ENCODE measurements around the gene FIGNL1. TPM values are rescaled to one million over a fixed set of nuclear protein-coding genes. Genes with fewer than 3 reads are reported as not detected.
"Not testable (repeated sequence)": the region's sequence is repeated elsewhere in the genome, so short reads cannot be mapped to it uniquely, and the experiment has no call there.

The FIGNL1 gene
- polyA plus RNA-seq, 3 donors, result 0.55 to 2.4 (median 1.8) TPM

DNA sequence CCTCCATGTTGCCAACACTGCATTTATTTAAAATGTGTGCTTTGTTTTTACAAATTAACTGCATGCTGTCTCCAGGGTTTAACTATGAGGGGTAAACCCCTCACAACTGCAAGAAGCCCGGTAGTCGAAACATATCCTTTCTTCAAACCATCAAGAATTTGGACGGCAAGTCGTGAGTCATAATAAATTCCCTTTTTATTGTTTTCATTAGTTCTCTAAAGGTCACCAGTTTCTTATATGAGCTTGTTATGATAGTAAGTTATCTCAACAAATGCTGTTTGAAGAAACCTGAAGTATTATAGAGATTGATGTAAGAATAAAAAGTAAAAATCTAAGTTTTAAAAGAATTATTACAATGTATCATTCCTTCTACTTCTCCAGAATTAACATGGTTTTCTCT is 12.2 kb upstream of the FIGNL1 start:
- no peaks in the 10 kb centered on the region for H3K79me2 ChIP-seq (ENCODE audit: insufficient read depth, low read length)
- Mint-ChIP-seq H3K36me3 (no peaks in the 10 kb centered on the region), H3K9me3 (peaks cover 0 to 7% (median 3%) of the 10 kb centered on the region in 7 donors), H3K27me3 (ENCODE audit: low read depth in 3 of 3) (peaks cover 1 to 5% (median 5%) of the 10 kb centered on the region in 3 donors), H3K4me3 (no peak overlapping the region), H3K27ac (no peak overlapping the region), H3K4me1 (peaks cover 2% of the 10 kb centered on the region)
- no CpG with 5 or more reads among the region's 4 CpGs for WGBS (ENCODE audit: insufficient coverage)
- H3K9ac ChIP-seq (ENCODE audit: insufficient read depth, low read length, poor library complexity, severe bottlenecking), result no peak overlapping the region
- H3K36me3 ChIP-seq (replicated peaks in 1 of 2; ENCODE audit: control insufficient read depth in 1 of 2, insufficient read depth in 2 of 2, low read length in 2 of 2), result no peaks in the 10 kb centered on the region
- no peaks in the 10 kb centered on the region for H4K20me1 ChIP-seq (ENCODE audit: insufficient read depth, low read length)
- no peaks in the 10 kb centered on the region for H3K9me3 ChIP-seq (replicated peaks in 1 of 2; ENCODE audit: control insufficient read depth in 1 of 2, insufficient read depth in 1 of 2, low read length in 2 of 2)
- intact Hi-C loops (cut with micrococcal nuclease), result no loop called here
- no peak for TF ChIP-seq CTCF (IDR thresholded peaks at IDR 0.05)
- no peaks in the 10 kb centered on the region for H3K27me3 ChIP-seq (ENCODE audit: control insufficient read depth in 2 of 2, insufficient read depth in 2 of 2, low read length in 2 of 2)
- H3K4me1 ChIP-seq (ENCODE audit: control insufficient read depth in 1 of 2, insufficient read depth in 2 of 2, low read length in 2 of 2), result peaks cover 0 to under 1% of the 10 kb centered on the region in 2 donors
- H3K27ac ChIP-seq (ENCODE audit: low read depth in 1 of 2, low read length in 2 of 2), result no peak overlapping the region
- DNase-seq, result no peak
- H2AFZ ChIP-seq (ENCODE audit: insufficient read depth, low read depth, low read length, poor library complexity, severe bottlenecking), result no peak overlapping the region
- no peak overlapping the region for H3K4me2 ChIP-seq (replicated peaks; ENCODE audit: extremely low read depth, low read length, poor library complexity, severe bottlenecking)
- no peak overlapping the region for H3K4me3 ChIP-seq (replicated peaks in 1 of 3; ENCODE audit: low read depth in 2 of 3, low read length in 3 of 3)

DNA sequence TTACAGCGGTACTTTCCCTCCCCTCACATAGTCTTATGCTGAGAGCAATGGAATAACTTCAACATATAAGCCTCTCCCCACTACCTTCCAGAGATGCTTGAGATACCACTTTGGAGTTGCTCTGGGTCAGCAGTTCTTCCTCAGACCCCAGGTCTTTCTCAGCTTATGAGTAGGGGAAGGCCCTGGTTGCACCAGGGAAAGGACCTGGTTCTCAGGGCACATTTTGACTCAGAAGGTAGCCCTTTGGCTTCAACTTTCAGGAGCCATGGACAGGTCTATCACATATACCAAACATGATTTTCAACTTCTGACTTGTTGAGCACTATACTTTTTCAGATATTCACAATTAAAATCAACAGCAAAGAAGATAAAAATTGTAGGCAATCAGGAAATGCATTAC is 11.5 kb upstream of the FIGNL1 start:
- intact Hi-C loops (cut with micrococcal nuclease), result no loop called here

GRCh38 chr7:50459183-50459582 is 9.0 kb upstream of the FIGNL1 start:
- intact Hi-C loops (cut with micrococcal nuclease); H3K4me2 ChIP-seq (replicated peaks; ENCODE audit: extremely low read depth, low read length, poor library complexity, severe bottlenecking); H3K27me3 ChIP-seq (ENCODE audit: control insufficient read depth in 2 of 2, insufficient read depth in 2 of 2, low read length in 2 of 2); H3K9ac ChIP-seq (ENCODE audit: insufficient read depth, low read length, poor library complexity, severe bottlenecking); H4K20me1 ChIP-seq (ENCODE audit: insufficient read depth, low read length); H3K9me3 ChIP-seq (replicated peaks in 1 of 2; ENCODE audit: control insufficient read depth in 1 of 2, insufficient read depth in 1 of 2, low read length in 2 of 2); H3K9me3 Mint-ChIP-seq; H3K27ac ChIP-seq (ENCODE audit: low read depth in 1 of 2, low read length in 2 of 2); H2AFZ ChIP-seq (ENCODE audit: insufficient read depth, low read depth, low read length, poor library complexity, severe bottlenecking); H3K27me3 Mint-ChIP-seq (ENCODE audit: low read depth in 3 of 3); DNase-seq; H3K36me3 Mint-ChIP-seq; H3K4me3 ChIP-seq (replicated peaks in 1 of 3; ENCODE audit: low read depth in 2 of 3, low read length in 3 of 3); H3K79me2 ChIP-seq (ENCODE audit: insufficient read depth, low read length); H3K36me3 ChIP-seq (replicated peaks in 1 of 2; ENCODE audit: control insufficient read depth in 1 of 2, insufficient read depth in 2 of 2, low read length in 2 of 2); H3K4me3 Mint-ChIP-seq: not testable (repeated sequence)
- H3K4me1 ChIP-seq (ENCODE audit: control insufficient read depth in 1 of 2, insufficient read depth in 2 of 2, low read length in 2 of 2), result peaks cover 10 to 11% of the 10 kb centered on the region in 2 donors
- WGBS (ENCODE audit: insufficient coverage), result no CpG with 5 or more reads among the region's 27 CpGs
- peak overlapping the region in 1 of 7 donors; percentile 10 for H3K27ac Mint-ChIP-seq
- peaks cover 14% of the 10 kb centered on the region for H3K4me1 Mint-ChIP-seq

More for the DNA sequence above, 11.5 kb upstream of the FIGNL1 start:
- Histone ChIP-seq H4K20me1 (ENCODE audit: insufficient read depth, low read length) (no peaks in the 10 kb centered on the region), H3K9me3 (replicated peaks in 1 of 2; ENCODE audit: control insufficient read depth in 1 of 2, insufficient read depth in 1 of 2, low read length in 2 of 2) (no peaks in the 10 kb centered on the region), H3K36me3 (replicated peaks in 1 of 2; ENCODE audit: control insufficient read depth in 1 of 2, insufficient read depth in 2 of 2, low read length in 2 of 2) (no peaks in the 10 kb centered on the region), H2AFZ (ENCODE audit: insufficient read depth, low read depth, low read length, poor library complexity, severe bottlenecking) (no peak overlapping the region), H3K27ac (ENCODE audit: low read depth in 1 of 2, low read length in 2 of 2) (no peak overlapping the region), H3K4me3 (replicated peaks in 1 of 3; ENCODE audit: low read depth in 2 of 3, low read length in 3 of 3) (no peak overlapping the region), H3K79me2 (ENCODE audit: insufficient read depth, low read length) (no peaks in the 10 kb centered on the region), H3K27me3 (ENCODE audit: control insufficient read depth in 2 of 2, insufficient read depth in 2 of 2, low read length in 2 of 2) (no peaks in the 10 kb centered on the region), H3K9ac (ENCODE audit: insufficient read depth, low read length, poor library complexity, severe bottlenecking) (no peak overlapping the region), H3K4me1 (ENCODE audit: control insufficient read depth in 1 of 2, insufficient read depth in 2 of 2, low read length in 2 of 2) (peaks cover 6 to 7% of the 10 kb centered on the region in 2 donors), H3K4me2 (replicated peaks; ENCODE audit: extremely low read depth, low read length, poor library complexity, severe bottlenecking) (no peak overlapping the region)
- peaks cover 0 to 7% (median 3%) of the 10 kb centered on the region in 7 donors for H3K9me3 Mint-ChIP-seq
- peaks cover 1 to 2% (median 2%) of the 10 kb centered on the region in 3 donors for H3K27me3 Mint-ChIP-seq (ENCODE audit: low read depth in 3 of 3)
- peaks cover 8% of the 10 kb centered on the region for H3K4me1 Mint-ChIP-seq
- 80% methylated on average over 1 of the region's 1 CpG for WGBS (ENCODE audit: insufficient coverage)
- no peaks in the 10 kb centered on the region for H3K36me3 Mint-ChIP-seq
- no peak for DNase-seq
- no peak overlapping the region for H3K4me3 Mint-ChIP-seq
- TF ChIP-seq CTCF (IDR thresholded peaks at IDR 0.05), result no peak
- no peak overlapping the region for H3K27ac Mint-ChIP-seq
